H1 (cell line): Measurements from ENCODE around the gene ACTRT3. TPM values are rescaled to one million over a fixed set of nuclear protein-coding genes. Genes with fewer than 3 reads are reported as not detected.
"Not testable (repeated sequence)": the region's sequence is repeated elsewhere in the genome, so short reads cannot be mapped to it uniquely, and the experiment has no call there.

Source experiments
- CTCF ChIA-PET: fragments of 300-600 bp; sonication (Branson Sonifier 250); formaldehyde crosslinking; loops from one replicate; lab custom pipeline; 2021; ENCODE audit not compliant: partially characterized antibody; lab: Charles Lee
- POLR2A ChIA-PET: fragments of 300-600 bp; sonication (Branson Sonifier 250); formaldehyde crosslinking; loops from one replicate; lab custom pipeline; 2021; ENCODE audit warnings: inconsistent platforms; ENCODE audit not compliant: partially characterized antibody; lab: Charles Lee
- DNase-seq, 2 experiments: peaks; one replicate each; pipeline versions ENCODE4 v3.0.0 to v3.0.0-alpha.2; 2010 to 2022; ENCODE audit warnings: low spot score in 2 of 2, low read depth in 1 of 2, mixed read lengths in 1 of 2
- FAIRE-seq: peaks from 2 replicates; lab custom pipeline; 2011; peaks lifted over from hg19 to GRCh38; lab: Jason Lieb, UNC
- H2AFZ ChIP-seq: 2 replicates; pipeline ENCODE4 v1.8.1; 2012; ENCODE audit warnings: low read length, inconsistent platforms
- H2AK5ac ChIP-seq: 2 replicates; pipeline ENCODE4 v1.6.1; 2013; ENCODE audit warnings: low read depth, low read length
- H2BK120ac ChIP-seq: replicated peaks from 2 replicates; pipeline ENCODE3; 2013; ENCODE audit warnings: low read depth, low read length, inconsistent platforms
- H2BK12ac ChIP-seq: 2 replicates; pipeline ENCODE4 v1.6.1; 2013; ENCODE audit warnings: low read depth, low read length
- H2BK15ac ChIP-seq: 2 replicates; pipeline ENCODE4 v1.6.1; 2013; ENCODE audit warnings: low read length
- H2BK20ac ChIP-seq: 2 replicates; pipeline ENCODE4 v1.6.1; 2013; ENCODE audit warnings: low read length
- H2BK5ac ChIP-seq: 2 replicates; pipeline ENCODE4 v1.6.1; 2013; ENCODE audit warnings: low read depth, low read length
- H3K14ac ChIP-seq: 2 replicates; pipeline ENCODE4 v1.6.1; 2013; ENCODE audit warnings: inconsistent platforms; ENCODE audit not compliant: insufficient read length
- H3K18ac ChIP-seq: 2 replicates; pipeline ENCODE4 v1.6.1; 2013; ENCODE audit warnings: low read length; ENCODE audit errors: extremely low read depth
- H3K23ac ChIP-seq: 2 replicates; pipeline ENCODE4 v1.6.1; 2013; ENCODE audit warnings: inconsistent platforms; ENCODE audit not compliant: insufficient read length
- H3K23me2 ChIP-seq: 2 replicates; pipeline ENCODE4 v1.6.1; 2013; ENCODE audit warnings: low read depth, low read length
- H3K27ac ChIP-seq: 2 replicates; pipeline ENCODE4 v1.6.1; 2011; ENCODE audit warnings: low read depth, low read length, inconsistent platforms
- H3K27me3 ChIP-seq, 4 experiments: replicated peaks in 1 of 4; 1 replicate in 1 of 4; 2 replicates in 3 of 4; pipeline versions ENCODE4 v1.6.1 to v1.8.1; 2011 to 2013; ENCODE audit warnings: low read length in 3 of 4, mild to moderate bottlenecking in 3 of 4, inconsistent platforms in 2 of 4, mixed read lengths in 2 of 4, moderate library complexity in 1 of 4; ENCODE audit not compliant: control insufficient read depth in 3 of 4, insufficient read depth in 3 of 4; ENCODE audit errors: extremely low read depth in 1 of 4
- H3K36me3 ChIP-seq, 4 experiments: 2 replicates each; pipeline versions ENCODE4 v1.6.1 to v1.8.1; 2011 to 2013; ENCODE audit warnings: mild to moderate bottlenecking in 4 of 4, low read length in 3 of 4, moderate library complexity in 2 of 4, control low read depth in 1 of 4, inconsistent platforms in 1 of 4; ENCODE audit not compliant: insufficient read depth in 4 of 4, control insufficient read depth in 2 of 4
- H3K4ac ChIP-seq: replicated peaks from 2 replicates; pipeline ENCODE3; 2013; ENCODE audit warnings: low read length, low read depth, mixed read lengths, inconsistent platforms; ENCODE audit not compliant: insufficient read length
- H3K4me1 ChIP-seq, 4 experiments: replicated peaks in 1 of 4; 1 replicate in 1 of 4; 2 replicates in 3 of 4; pipeline versions ENCODE4 v1.6.1 to v1.8.1; 2011 to 2013; ENCODE audit warnings: low read length in 3 of 4, inconsistent platforms in 2 of 4, mixed read lengths in 1 of 4; ENCODE audit not compliant: insufficient read depth in 4 of 4, control insufficient read depth in 3 of 4
- H3K4me2 ChIP-seq, 2 experiments: 2 replicates each; pipeline versions ENCODE4 v1.6.1 to v1.8.1; 2011 to 2013; ENCODE audit warnings: low read depth in 2 of 2, low read length in 2 of 2, control low read depth in 1 of 2, inconsistent platforms in 1 of 2, mild to moderate bottlenecking in 1 of 2; ENCODE audit not compliant: insufficient read depth in 1 of 2
- H3K4me3 ChIP-seq, 4 experiments: fragments of 200-600, 300-600 bp in 1 of 4; sonication (generic), shearing (Covaris generic), sonication (Bioruptor Twin) in 1 of 4; 2 replicates each; pipeline versions ENCODE4 v1.5.1 to v1.8.1; 2011 to 2016; ENCODE audit warnings: low read length in 4 of 4, low read depth in 3 of 4, control low read depth in 2 of 4, inconsistent platforms in 2 of 4, mild to moderate bottlenecking in 2 of 4, mixed read lengths in 1 of 4, moderate library complexity in 1 of 4; ENCODE audit not compliant: insufficient read depth in 2 of 4; ENCODE audit errors: extremely low read depth in 1 of 4
- H3K56ac ChIP-seq: replicated peaks from 2 replicates; pipeline ENCODE3; 2013; ENCODE audit warnings: low read depth, mild to moderate bottlenecking, mixed read lengths, low read length, inconsistent platforms; ENCODE audit not compliant: insufficient read length
- H3K79me1 ChIP-seq: 2 replicates; pipeline ENCODE4 v1.6.1; 2013; ENCODE audit warnings: low read depth, low read length, control low read depth
- H3K79me2 ChIP-seq, 2 experiments: 2 replicates each; pipeline versions ENCODE4 v1.6.1 to v1.8.1; 2012 to 2013; ENCODE audit warnings: low read length in 2 of 2, mild to moderate bottlenecking in 2 of 2, inconsistent platforms in 1 of 2; ENCODE audit not compliant: insufficient read depth in 2 of 2, control insufficient read depth in 1 of 2
- H3K9ac ChIP-seq, 4 experiments: replicated peaks in 1 of 4; 1 replicate in 1 of 4; 2 replicates in 3 of 4; pipeline versions ENCODE4 v1.6.1 to v1.8.1; 2011 to 2013; ENCODE audit warnings: low read depth in 3 of 4, low read length in 3 of 4, control low read depth in 2 of 4, mild to moderate bottlenecking in 2 of 4, moderate library complexity in 2 of 4, inconsistent platforms in 1 of 4; ENCODE audit errors: extremely low read depth in 1 of 4
- H3K9me3 ChIP-seq, 2 experiments: 2 replicates each; pipeline versions ENCODE4 v1.6.1 to v1.8.1; 2012 to 2013; ENCODE audit warnings: mild to moderate bottlenecking in 2 of 2, moderate library complexity in 2 of 2, control low read depth in 1 of 2, inconsistent platforms in 1 of 2, low read depth in 1 of 2, low read length in 1 of 2, mixed read lengths in 1 of 2; ENCODE audit not compliant: insufficient read depth in 2 of 2
- H4K20me1 ChIP-seq, 2 experiments: replicated peaks in 1 of 2; 2 replicates each; pipeline versions ENCODE3 to v1.8.1; 2011 to 2013; ENCODE audit warnings: inconsistent platforms in 2 of 2, low read length in 2 of 2, mild to moderate bottlenecking in 1 of 2; ENCODE audit not compliant: insufficient read depth in 2 of 2, control insufficient read depth in 1 of 2
- H4K5ac ChIP-seq: 2 replicates; pipeline ENCODE4 v1.6.1; 2013; ENCODE audit warnings: low read length, low read depth, mixed read lengths, inconsistent platforms; ENCODE audit not compliant: insufficient read length
- H4K8ac ChIP-seq: 2 replicates; pipeline ENCODE4 v1.8.0; 2013; ENCODE audit warnings: mild to moderate bottlenecking, moderate library complexity, low read length, inconsistent platforms; ENCODE audit not compliant: insufficient read depth; ENCODE audit errors: extremely low read depth
- H4K91ac ChIP-seq: replicated peaks from 2 replicates; pipeline ENCODE3; 2013; ENCODE audit warnings: low read length, mixed read lengths, inconsistent platforms; ENCODE audit not compliant: insufficient read length
- EZH2 ChIP-seq: fragments of 200-600 bp; sonication (generic); IDR thresholded peaks from 2 replicates; pipeline ENCODE4 v1.7.1; 2012; ENCODE audit warnings: low read depth, mild to moderate bottlenecking, moderate library complexity, low read length, inconsistent platforms; ENCODE audit not compliant: severe bottlenecking
- JUN ChIP-seq: IDR thresholded peaks from 2 replicates; pipeline ENCODE4 v1.6.1; 2011; ENCODE audit warnings: low read depth, mild to moderate bottlenecking, improper control_type of control experiment, low read length
- MAFK ChIP-seq: IDR thresholded peaks from 2 replicates; pipeline ENCODE4 v1.6.1; 2012; ENCODE audit warnings: low read depth, mild to moderate bottlenecking, improper control_type of control experiment, low read length
- WGBS, 2 experiments: shearing (Covaris generic) in 1 of 2; methylation state at CpG; one replicate each; pipeline versions ENCODE4 v1.1.6 to v1.1.7; 2013 to 2015; ENCODE audit warnings: low lambda C conversion rate in 2 of 2, mixed read lengths in 2 of 2, inconsistent platforms in 1 of 2, low coverage in 1 of 2, missing lambda C conversion rate in 1 of 2; ENCODE audit not compliant: insufficient replicate concordance in 2 of 2, insufficient coverage in 1 of 2, insufficient read length in 1 of 2; ENCODE audit errors: extremely low coverage in 1 of 2, missing lambda C conversion rate in 1 of 2; 5-methylcytosine and 5-hydroxymethylcytosine counted together
- polyA plus RNA-seq, 7 experiments: library from polyadenylated mRNA; depleted of rRNA in 3 of 7; stranded (reverse) in 5 of 7; unstranded in 2 of 7; fragments of >200 nt in 5 of 7; fragments of 200-250 nt in 2 of 7; gene quantifications; 1 replicate in 5 of 7; 2 replicates in 1 of 7; 4 replicates in 1 of 7; pipeline versions ENCODE4 v1.2.1 to v1.2.3, GENCODE V29; 2011 to 2013; ENCODE audit warnings: missing spikeins in 2 of 7, mixed read lengths in 2 of 7
- total RNA-seq: library from RNA; stranded (reverse); fragmentation: NEBNext Ultra II Directional; extraction: Animal tissue kit (Norgen Biotek cat#: 25700); gene quantifications from 2 replicates; pipeline ENCODE4 v1.2.1, GENCODE V29; 2021

Gene ACTRT3
- total and polyA plus RNA-seq, 2 of the 8 experiments (the other 6 are each of a cell fraction or from before 2014, with no cell fraction given): 3.4 to 5.9 TPM

GRCh38 chr3:169722724-169723123, 46.6 kb downstream of the ACTRT3 start:
- H2BK5ac ChIP-seq: no peak overlapping the region
- no peak overlapping the region for H2AK5ac ChIP-seq
- DNase-seq (no peak), FAIRE-seq (no peak)
- no peak overlapping the region for H4K91ac ChIP-seq
- no peak overlapping the region for H3K9ac ChIP-seq
- ChIA-PET CTCF (interaction anchor here (0.6 kb wide), 1 partner anchor 802 kb away, joined by 3 read pairs; no protein-coding TSS in a partner anchor), POLR2A (no interaction called here)
- H2BK15ac ChIP-seq: no peak overlapping the region
- no peak overlapping the region for H2BK12ac ChIP-seq
- no peak overlapping the region for H3K56ac ChIP-seq
- H3K23me2 ChIP-seq: no peaks in the 10 kb centered on the region
- no peak overlapping the region for H3K4me3 ChIP-seq
- H3K79me2 ChIP-seq: no peaks in the 10 kb centered on the region
- no peaks in the 10 kb centered on the region for H3K36me3 ChIP-seq
- H2AFZ ChIP-seq: no peak overlapping the region
- no peak overlapping the region for H3K27ac ChIP-seq
- H2BK120ac ChIP-seq: no peak overlapping the region
- no peak for TF ChIP-seq EZH2
- TF ChIP-seq MAFK: no peak
- TF ChIP-seq JUN: no peak
- no peaks in the 10 kb centered on the region for H3K79me1 ChIP-seq
- no peaks in the 10 kb centered on the region for H3K27me3 ChIP-seq
- H3K18ac ChIP-seq: no peak overlapping the region
- H3K23ac ChIP-seq: no peak overlapping the region
- no peak overlapping the region for H3K14ac ChIP-seq
- H3K4me2 ChIP-seq: no peak overlapping the region
- H4K5ac ChIP-seq: no peak overlapping the region
- H2BK20ac ChIP-seq: no peak overlapping the region
- peaks cover 0 to 2% of the 10 kb centered on the region in 2 experiments for H4K20me1 ChIP-seq
- H4K8ac ChIP-seq: no peak overlapping the region
- H3K9me3 ChIP-seq: no peaks in the 10 kb centered on the region
- no peaks in the 10 kb centered on the region for H3K4me1 ChIP-seq
- H3K4ac ChIP-seq: no peak overlapping the region

- H3K79me2 ChIP-seq, H3K4ac ChIP-seq, H3K4me2 ChIP-seq, H4K8ac ChIP-seq, H3K4me3 ChIP-seq, H2BK5ac ChIP-seq, H3K9ac ChIP-seq, H3K79me1 ChIP-seq, H2AFZ ChIP-seq, DNase-seq, H2BK20ac ChIP-seq, H3K18ac ChIP-seq, H3K9me3 ChIP-seq, CTCF ChIA-PET, H3K23ac ChIP-seq, H3K27ac ChIP-seq, H4K91ac ChIP-seq, H2AK5ac ChIP-seq, H3K23me2 ChIP-seq, H2BK12ac ChIP-seq, H3K27me3 ChIP-seq, POLR2A ChIA-PET, H3K4me1 ChIP-seq, H3K56ac ChIP-seq, H2BK15ac ChIP-seq, FAIRE-seq, H3K14ac ChIP-seq, H4K20me1 ChIP-seq, H4K5ac ChIP-seq, H3K36me3 ChIP-seq, H2BK120ac ChIP-seq: not testable (repeated sequence)
- 91% methylated on average over 4 of the region's 4 CpGs; no CpG with 5 or more reads in 1 of the 2 experiments for WGBS, 2 experiments
Measured at GRCh38 chr3:169718415-169718814, 50.9 kb downstream of the ACTRT3 start.
